GM12878 (cell line): Measurements from ENCODE around the gene C16orf74. TPM values are rescaled to one million over a fixed set of nuclear protein-coding genes. Genes with fewer than 3 reads are reported as not detected.

Experiments used
- microRNA counts: library from miRNA; unstranded; fragments of <30 nt; microRNA quantifications from one replicate; lab custom pipeline; 2016
- microRNA-seq: library from miRNA; unstranded; fragments of <30 nt; microRNA quantifications from one replicate; pipeline ENCODE4, GENCODE V29; 2018
- polyA plus RNA-seq, 11 experiments: library from polyadenylated mRNA; depleted of rRNA in 4 of 11; unstranded in 6 of 11; stranded (reverse) in 5 of 11; fragments of >200 nt; fragmentation: Nextera tagmentation in 4 of 11; fragmentation: Illumina TruSeq in 1 of 11; extraction: Ambion mirVana in 4 of 11; extraction: Trizol in 1 of 11; gene quantifications; 1 replicate in 1 of 11; 2 replicates in 10 of 11; pipeline versions ENCODE4 v1.2.1 to v1.2.3, GENCODE V29; 2011 to 2016; ENCODE audit warnings: inconsistent platforms in 2 of 11, missing spikeins in 2 of 11, low read depth in 1 of 11
- small RNA-seq: library from RNA; depleted of rRNA; stranded (forward); fragments of <200 nt; gene quantifications from one replicate; pipeline ENCODE3, GENCODE V24; 2014
- total RNA-seq, 4 experiments: library from RNA; depleted of rRNA in 3 of 4; stranded (reverse); fragments of >200 nt in 3 of 4; fragmentation: Illumina TruSeq in 1 of 4; extraction: Trizol in 1 of 4; gene quantifications; 2 replicates each; pipeline versions ENCODE4 v1.2.1 to v1.2.3, GENCODE V29; 2013 to 2021

Gene C16orf74
- total and polyA plus RNA-seq, 10 of the 15 experiments (the other 5 are each of a cell fraction or from before 2014, with no cell fraction given) = 0.23 to 20.1 (median 6.8) TPM

MicroRNAs within 50 kb of the gene (microRNA counts, 767-probe panel; counts per million panel counts)
- 516 counts per million, percentile 8 among the panel's probes with 10 or more counts for microRNA hsa-miR-1910 (lab: Ali Mortazavi, UCI)

Small RNA genes lying within 50 kb of the gene (microRNA-seq; reads per million reads assigned to microRNA genes)
- 0.56 reads per million for gene MIR1910

Small RNA genes lying within 50 kb of the gene (small RNA-seq; reads per million reads assigned to genes)
- not detected for gene RN7SL381P
- gene RNU1-103P = not detected

Other genes with a start within 250 kb of the C16orf74 start
- gene GSE1, start 137.8 kb downstream of the C16orf74 start, total RNA-seq (2014; rRNA removed) = 19.1 and 19.2 TPM in 2 replicates
- gene GSE1, start 137.8 kb downstream of the C16orf74 start, total RNA-seq (2014; rRNA removed; fragmentation: Illumina TruSeq; extraction: Trizol) = 11.9 and 12.3 TPM in 2 replicates
- gene GSE1, start 137.8 kb downstream of the C16orf74 start, total RNA-seq (2021) = 49.8 and 58.7 TPM in 2 replicates
- gene GSE1, start 137.8 kb downstream of the C16orf74 start, polyA plus RNA-seq (2011; rRNA removed) = 16.1 and 19.8 TPM in 2 replicates
- 27.1 and 31.1 TPM in 2 replicates for gene GSE1, start 137.8 kb downstream of the C16orf74 start, polyA plus RNA-seq (2014; fragmentation: Illumina TruSeq; extraction: Trizol)
- 1 to 10 TPM; 4.6 to 5.1 TPM for gene GSE1, start 137.8 kb downstream of the C16orf74 start, polyA plus RNA-seq (2014; fragmentation: Nextera tagmentation; extraction: Ambion mirVana)
- 26.8 and 28.1 TPM in 2 replicates for gene GSE1, start 137.8 kb downstream of the C16orf74 start, polyA plus RNA-seq (2014; rRNA removed)
- gene GSE1, start 137.8 kb downstream of the C16orf74 start, polyA plus RNA-seq (2016; fragmentation: Nextera tagmentation; extraction: Ambion mirVana) = 10 to 100 TPM; 14.6 to 17.3 TPM
- 42.7 and 46.4 TPM in 2 replicates for gene GINS2, start 62.1 kb downstream of the C16orf74 start, total RNA-seq (2014; rRNA removed)
- gene GINS2, start 62.1 kb downstream of the C16orf74 start, total RNA-seq (2014; rRNA removed; fragmentation: Illumina TruSeq; extraction: Trizol) = 43.5 and 45.4 TPM in 2 replicates
- gene GINS2, start 62.1 kb downstream of the C16orf74 start, total RNA-seq (2021) = 61.2 and 67.9 TPM in 2 replicates
- gene GINS2, start 62.1 kb downstream of the C16orf74 start, polyA plus RNA-seq (2011; rRNA removed) = 52.8 and 68.5 TPM in 2 replicates
- gene GINS2, start 62.1 kb downstream of the C16orf74 start, polyA plus RNA-seq (2014; fragmentation: Illumina TruSeq; extraction: Trizol) = 48.8 and 55.5 TPM in 2 replicates
- gene GINS2, start 62.1 kb downstream of the C16orf74 start, polyA plus RNA-seq (2014; fragmentation: Nextera tagmentation; extraction: Ambion mirVana) = 10 to 100 TPM; 69.4 to 90.8 TPM
- 41.4 and 45.2 TPM in 2 replicates for gene GINS2, start 62.1 kb downstream of the C16orf74 start, polyA plus RNA-seq (2014; rRNA removed)
- gene GINS2, start 62.1 kb downstream of the C16orf74 start, polyA plus RNA-seq (2016; fragmentation: Nextera tagmentation; extraction: Ambion mirVana) = 10 to 100 TPM; 74.0 to 74.9 TPM
- 29.4 and 29.7 TPM in 2 replicates for gene EMC8, start 48.4 kb upstream of the C16orf74 start, total RNA-seq (2014; rRNA removed)
- gene EMC8, start 48.4 kb upstream of the C16orf74 start, total RNA-seq (2014; rRNA removed; fragmentation: Illumina TruSeq; extraction: Trizol) = 27.0 and 30.1 TPM in 2 replicates
- gene EMC8, start 48.4 kb upstream of the C16orf74 start, total RNA-seq (2021) = 34.4 and 40.1 TPM in 2 replicates
- gene EMC8, start 48.4 kb upstream of the C16orf74 start, polyA plus RNA-seq (2011; rRNA removed) = 19.9 and 36.9 TPM in 2 replicates
- 14.9 and 17.8 TPM in 2 replicates for gene EMC8, start 48.4 kb upstream of the C16orf74 start, polyA plus RNA-seq (2014; fragmentation: Illumina TruSeq; extraction: Trizol)
- gene EMC8, start 48.4 kb upstream of the C16orf74 start, polyA plus RNA-seq (2014; fragmentation: Nextera tagmentation; extraction: Ambion mirVana) = 10 to 100 TPM in 1 of 2 experiments, 1 to 10 TPM in 1; 7.8 to 16.5 TPM
- gene EMC8, start 48.4 kb upstream of the C16orf74 start, polyA plus RNA-seq (2014; rRNA removed) = 45.2 and 50.9 TPM in 2 replicates
- gene EMC8, start 48.4 kb upstream of the C16orf74 start, polyA plus RNA-seq (2016; fragmentation: Nextera tagmentation; extraction: Ambion mirVana) = 10 to 100 TPM; 59.8 to 62.0 TPM
- 606 and 612 TPM in 2 replicates for gene COX4I1, start 48.6 kb upstream of the C16orf74 start, total RNA-seq (2014; rRNA removed)
- gene COX4I1, start 48.6 kb upstream of the C16orf74 start, total RNA-seq (2014; rRNA removed; fragmentation: Illumina TruSeq; extraction: Trizol) = 473 and 480 TPM in 2 replicates
- 651 and 668 TPM in 2 replicates for gene COX4I1, start 48.6 kb upstream of the C16orf74 start, total RNA-seq (2021)
- gene COX4I1, start 48.6 kb upstream of the C16orf74 start, polyA plus RNA-seq (2011; rRNA removed) = 723 and 922 TPM in 2 replicates
- 616 and 801 TPM in 2 replicates for gene COX4I1, start 48.6 kb upstream of the C16orf74 start, polyA plus RNA-seq (2014; fragmentation: Illumina TruSeq; extraction: Trizol)
- gene COX4I1, start 48.6 kb upstream of the C16orf74 start, polyA plus RNA-seq (2014; fragmentation: Nextera tagmentation; extraction: Ambion mirVana) = 1,000 to 10,000 TPM; 1,747 to 1,889 TPM
- 854 and 876 TPM in 2 replicates for gene COX4I1, start 48.6 kb upstream of the C16orf74 start, polyA plus RNA-seq (2014; rRNA removed)
- 100 to 1,000 TPM; 889 to 942 TPM for gene COX4I1, start 48.6 kb upstream of the C16orf74 start, polyA plus RNA-seq (2016; fragmentation: Nextera tagmentation; extraction: Ambion mirVana)
- 229 and 237 TPM in 2 replicates for gene IRF8, start 148.1 kb upstream of the C16orf74 start, total RNA-seq (2014; rRNA removed)
- gene IRF8, start 148.1 kb upstream of the C16orf74 start, total RNA-seq (2014; rRNA removed; fragmentation: Illumina TruSeq; extraction: Trizol) = 164 and 167 TPM in 2 replicates
- 181 and 191 TPM in 2 replicates for gene IRF8, start 148.1 kb upstream of the C16orf74 start, total RNA-seq (2021)
- gene IRF8, start 148.1 kb upstream of the C16orf74 start, polyA plus RNA-seq (2011; rRNA removed) = 220 and 328 TPM in 2 replicates
- gene IRF8, start 148.1 kb upstream of the C16orf74 start, polyA plus RNA-seq (2014; fragmentation: Illumina TruSeq; extraction: Trizol) = 181 and 269 TPM in 2 replicates
- gene IRF8, start 148.1 kb upstream of the C16orf74 start, polyA plus RNA-seq (2014; fragmentation: Nextera tagmentation; extraction: Ambion mirVana) = 10 to 100 TPM; 17.1 to 34.5 TPM
- gene IRF8, start 148.1 kb upstream of the C16orf74 start, polyA plus RNA-seq (2014; rRNA removed) = 179 and 194 TPM in 2 replicates
- gene IRF8, start 148.1 kb upstream of the C16orf74 start, polyA plus RNA-seq (2016; fragmentation: Nextera tagmentation; extraction: Ambion mirVana) = 100 to 1,000 TPM; 104 to 121 TPM